Heart left ventricle (tissue), 13 donors: Measurements from ENCODE around the gene OR2T34.

ENCODE experiments used
- CTCF ChIP-seq, 12 donors: fragments of 200-600 bp; sonication (generic) in 4 of 12; IDR thresholded peaks; one replicate each; pipeline versions ENCODE4 v1.5.0 to v1.8.0; 2018 to 2022; ENCODE audit warnings: antibody characterized with exemption in 12 of 12, mild to moderate bottlenecking in 5 of 12
- POLR2A ChIP-seq, 2 donors: fragments of 450-650 bp; IDR thresholded peaks; one replicate each; pipeline ENCODE4 v1.6.1; 2017; ENCODE audit warnings: antibody characterized with exemption in 2 of 2, mild to moderate bottlenecking in 2 of 2, moderate library complexity in 2 of 2
- donor health status: ischemic (EF 13 %, LVEDD 7.1; RV severe dilation, severe dysfunction).
- donor health status: DM: no; HTN: yes; CAD: no.
- donor health status: DM: no; HTN: no; CAD: no.
- donor health status: ischemic (EF 25% LVEDD 6.9; RV normal size, moderate dysfunction).
- donor health status: ischemic (EF 25% LVEDD 5.7; RV mildly dilated, moderate dysfunction).
- donor health status: ischemic (EF 35%, LVEDD 5.7; RV mildly dilated, moderate dysfunction).
- donor health status: nonischemic (EF 11% LVEDD 7.7; RV severe dilation, severe dysfunction).
- donor health status: DM: yes; HTN: yes; CAD: no.
- donor health status: PGD.
- donor health status: ischemic (EF 29% LVEDD 5.4; RV normal size, mild dysfunction).
- donor health status: nonischemic (EF 23%, LVEDD 6.1; RV moderate dilation, normal function).

- no peak for TF ChIP-seq CTCF (IDR thresholded peaks at IDR 0.05)
- TF ChIP-seq POLR2A (IDR thresholded peaks at IDR 0.05) = no peak
Measured at GRCh38 chr1:248596615-248597014, 22.1 kb upstream of the OR2T34 start.
